NCI-H345 (cell line): ENCODE data around the gene LANCL2.
"Not testable (repeated sequence)": the region's sequence is repeated elsewhere in the genome, so short reads cannot be mapped to it uniquely, and the experiment has no call there.

Experiments used
- DNase-seq: peaks from one replicate; lab custom pipeline; 2025; lab: John Stamatoyannopoulos, UW

LANCL2 gene

DNA sequence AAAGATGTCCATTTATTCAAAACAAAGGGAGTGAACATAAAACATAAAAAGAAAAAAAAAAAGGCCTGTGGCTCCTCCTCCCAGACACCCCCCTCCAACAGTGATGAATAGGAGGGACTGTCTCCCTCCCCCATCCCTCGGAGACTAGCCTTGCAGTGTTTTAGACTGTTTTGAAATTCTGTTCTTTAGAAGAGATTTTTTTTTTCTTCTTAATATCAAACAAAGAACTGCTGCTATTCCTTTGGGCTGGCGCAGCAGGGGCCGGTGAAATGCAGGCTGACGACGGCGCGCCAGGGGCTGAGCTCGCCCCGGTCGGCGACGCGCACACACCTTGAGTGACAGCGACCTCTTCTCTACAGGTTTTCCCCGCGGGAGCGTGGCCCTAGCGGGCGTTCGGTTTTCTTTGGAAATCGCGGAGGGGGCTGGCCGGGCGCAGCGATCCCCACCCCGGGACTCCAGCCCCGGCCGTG is at the start of gene LANCL2:
Gene LANCL2, plus strand, starts transcription at position 133 of the 470 bp plus-strand sequence. CDS start 689 bp downstream, outside the sequence.
- DNase-seq: peak; percentile 73

DNA sequence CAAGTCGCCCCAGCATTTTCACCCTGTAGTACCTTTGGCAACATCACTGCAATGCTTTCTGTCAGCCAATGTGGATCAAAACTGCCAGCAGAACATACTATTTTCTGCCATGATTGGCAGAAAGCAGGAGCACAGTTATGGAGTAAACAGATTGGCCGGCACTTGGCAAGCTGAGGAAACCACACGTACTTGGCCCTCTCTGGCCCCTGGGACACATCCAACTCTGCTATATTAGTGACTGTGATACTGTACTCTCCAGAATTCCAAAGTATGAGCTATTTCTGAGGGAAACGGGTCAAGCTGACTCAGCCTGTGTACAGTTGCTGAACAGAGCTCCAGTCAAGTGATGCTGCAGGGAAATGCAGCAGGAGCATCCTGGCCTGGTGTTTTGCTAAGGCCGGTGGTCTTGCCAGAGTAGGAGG is 39.8 kb upstream of the LANCL2 start:
- DNase-seq: no peak

DNA sequence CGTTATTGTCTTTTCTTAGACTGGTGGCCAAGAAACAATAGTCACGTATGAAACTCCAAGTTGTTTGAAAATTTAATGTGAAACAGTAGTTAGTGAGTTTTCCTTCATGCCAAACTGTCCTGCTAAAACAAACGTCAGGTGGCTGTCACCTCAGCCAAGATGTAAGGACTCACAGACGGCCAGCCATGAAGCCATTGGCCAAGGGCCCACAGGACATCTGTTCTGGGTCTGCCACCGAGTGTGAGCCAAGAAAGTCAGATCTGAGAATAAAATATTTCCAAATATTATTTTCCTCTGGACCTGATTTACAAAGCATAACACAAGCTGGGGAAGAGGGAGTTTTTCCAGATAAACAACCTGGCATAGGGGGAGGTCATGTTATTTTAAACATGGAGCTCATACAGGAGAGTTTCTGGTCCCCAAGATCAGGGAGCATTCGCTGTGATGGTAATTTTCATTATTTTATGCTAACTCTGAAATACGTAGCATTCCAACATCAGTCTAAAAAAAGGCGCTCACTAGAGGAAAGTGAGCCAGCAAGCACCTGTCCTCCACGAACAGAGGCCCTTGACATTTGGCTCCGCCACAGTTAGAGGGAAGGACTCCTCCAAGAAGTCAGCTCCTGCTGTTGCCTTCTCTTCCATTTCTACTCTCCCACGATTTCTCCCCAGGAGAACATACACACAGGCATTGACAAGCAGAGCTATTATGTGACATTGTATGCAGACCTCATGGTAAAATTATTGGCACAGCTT is 38.9 kb upstream of the LANCL2 start:
- no peak for DNase-seq

- DNase-seq: no peak
Observed at GRCh38 chr7:55326945-55327626, 38.1 kb upstream of the LANCL2 start.

GRCh38 chr7:55335151-55335550 is 30.0 kb upstream of the LANCL2 start:
- DNase-seq: no peak

GRCh38 chr7:55335786-55336185 is 29.4 kb upstream of the LANCL2 start:
- no peak for DNase-seq

DNA sequence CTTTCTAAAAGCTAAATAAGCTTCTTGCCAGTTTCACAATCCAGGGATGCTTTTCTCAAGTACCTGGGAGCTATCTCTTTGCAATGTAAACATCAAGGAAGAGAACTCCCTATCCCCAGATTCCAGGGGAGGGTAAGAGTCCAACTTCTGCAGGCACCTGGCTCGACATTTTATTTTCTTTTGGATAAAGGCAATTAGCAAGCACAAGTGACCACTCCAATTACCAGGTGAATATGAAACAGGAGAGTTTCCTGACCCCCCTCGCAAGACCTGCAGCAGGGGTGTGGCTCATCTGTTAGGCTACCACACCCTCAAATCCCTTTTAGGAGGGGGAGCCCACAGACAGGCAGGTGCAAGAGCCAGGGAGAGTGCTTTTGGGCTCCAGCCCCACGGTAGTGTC is 28.6 kb upstream of the LANCL2 start:
- DNase-seq: no peak

DNA sequence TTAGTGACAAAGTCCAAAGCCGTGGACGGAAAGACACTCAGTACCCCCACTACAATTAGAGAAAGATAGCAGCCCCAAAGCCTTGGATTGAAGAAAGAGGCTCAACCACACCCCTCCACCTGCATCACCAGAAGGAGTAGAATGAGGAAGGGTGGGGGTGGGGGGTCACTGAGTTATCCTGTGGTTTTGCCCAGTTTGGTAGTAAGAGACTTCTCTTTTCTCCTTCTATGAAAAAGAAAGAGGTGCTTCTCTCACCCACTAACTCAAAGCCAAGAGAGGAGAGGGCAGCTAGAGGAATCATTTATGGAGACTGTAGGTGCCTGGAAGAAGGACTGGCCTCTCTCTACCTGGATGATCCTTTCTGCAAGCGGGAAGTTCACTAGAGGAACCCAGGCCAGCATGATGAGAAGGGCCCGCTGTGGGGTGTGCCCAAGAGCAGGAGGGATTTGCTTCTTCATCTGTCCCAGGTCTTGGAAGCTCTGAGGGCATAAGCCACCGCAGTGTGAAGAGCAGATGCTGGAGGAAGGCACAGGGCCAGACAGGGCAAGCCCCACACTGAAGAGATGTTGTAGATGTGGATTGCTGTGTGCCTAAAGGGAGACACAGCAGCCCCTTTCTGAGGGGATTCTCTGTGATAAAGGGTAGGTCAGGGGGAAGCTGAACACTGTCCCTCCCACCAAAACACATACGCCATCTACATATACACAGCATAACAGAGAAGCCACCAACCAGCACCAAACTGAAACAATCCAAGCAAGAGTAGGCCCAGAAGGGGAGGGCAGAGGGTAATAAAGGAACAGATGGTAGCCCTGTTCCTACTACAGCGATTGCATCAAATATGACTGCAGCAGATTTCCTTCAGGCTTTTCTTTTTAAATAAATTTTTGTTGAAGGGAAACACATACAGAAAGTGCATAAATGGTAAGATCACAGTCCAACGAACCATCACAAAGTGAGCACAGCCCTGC is 25.8 kb upstream of the LANCL2 start:
- DNase-seq: no peak

DNA sequence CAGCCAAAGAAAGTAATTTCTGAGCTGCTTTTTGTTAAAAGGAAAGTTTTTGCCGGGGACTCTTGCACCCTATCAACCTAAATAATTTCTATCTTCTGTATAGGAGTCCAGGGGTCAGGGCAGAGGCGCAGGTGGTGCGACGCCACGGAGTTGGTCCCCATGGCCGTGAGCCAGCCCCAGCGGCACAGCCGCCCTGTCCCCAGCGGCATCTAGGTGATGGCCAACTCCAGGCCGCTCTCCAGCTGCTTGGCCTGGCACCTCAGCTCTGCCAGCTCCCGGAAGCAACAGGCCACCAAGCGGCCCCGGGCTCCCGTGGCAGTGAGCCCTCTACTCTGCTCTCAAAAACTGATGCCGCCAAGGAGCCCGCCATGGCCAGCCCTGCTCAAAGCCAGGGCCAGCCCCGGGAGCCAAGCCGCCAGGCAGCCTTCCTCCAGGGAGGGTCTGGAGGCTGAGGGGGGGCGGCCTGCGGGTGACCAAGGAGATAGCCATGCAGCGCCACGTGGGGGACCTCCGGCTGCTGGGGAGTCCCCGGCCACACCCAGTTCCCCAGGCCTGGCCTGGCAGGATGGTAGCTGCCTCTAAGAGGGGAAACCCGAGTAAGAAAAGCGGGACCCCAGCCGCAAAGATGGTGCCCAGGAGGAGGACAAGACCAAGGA is 22.8 kb upstream of the LANCL2 start:
- DNase-seq: no peak

DNA sequence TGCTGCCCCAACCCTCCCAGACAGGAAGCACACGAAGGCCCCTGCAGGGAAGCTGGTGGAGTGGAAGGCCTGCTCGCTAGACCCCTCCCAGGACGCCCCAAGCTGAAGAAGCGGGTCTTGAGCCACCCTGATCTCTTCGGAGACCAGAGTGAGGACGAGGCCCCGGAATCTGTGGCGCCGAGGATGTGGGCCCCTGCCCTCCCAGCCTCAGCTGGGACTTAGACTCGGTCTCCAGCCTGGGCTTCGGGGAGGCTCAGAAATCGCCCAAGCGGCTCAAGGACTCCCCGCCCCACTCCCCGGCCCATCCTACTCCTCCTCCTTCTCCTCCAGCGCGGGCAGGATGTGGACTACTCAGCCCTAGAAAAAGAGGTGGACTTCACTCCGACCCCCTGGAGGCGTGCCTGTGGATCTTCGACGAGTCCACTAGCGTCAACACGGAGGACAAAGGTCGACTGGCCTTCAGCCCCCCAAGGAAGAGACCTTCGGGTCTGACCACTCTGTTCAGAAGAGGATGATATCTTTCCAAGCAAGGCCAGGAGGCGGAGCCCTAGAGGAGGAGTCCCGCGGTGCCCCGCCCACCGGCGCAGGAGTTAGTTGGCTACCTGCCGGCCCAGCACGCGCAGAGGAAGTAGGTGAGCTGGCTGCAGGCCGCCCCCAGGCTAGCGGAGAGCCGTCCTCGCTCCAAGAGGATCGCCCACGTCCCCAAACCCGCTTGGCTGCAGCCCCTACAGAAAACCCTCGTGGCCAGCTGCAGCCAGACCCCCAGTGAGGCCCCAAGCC is 21.9 kb upstream of the LANCL2 start:
- DNase-seq: no peak

DNA sequence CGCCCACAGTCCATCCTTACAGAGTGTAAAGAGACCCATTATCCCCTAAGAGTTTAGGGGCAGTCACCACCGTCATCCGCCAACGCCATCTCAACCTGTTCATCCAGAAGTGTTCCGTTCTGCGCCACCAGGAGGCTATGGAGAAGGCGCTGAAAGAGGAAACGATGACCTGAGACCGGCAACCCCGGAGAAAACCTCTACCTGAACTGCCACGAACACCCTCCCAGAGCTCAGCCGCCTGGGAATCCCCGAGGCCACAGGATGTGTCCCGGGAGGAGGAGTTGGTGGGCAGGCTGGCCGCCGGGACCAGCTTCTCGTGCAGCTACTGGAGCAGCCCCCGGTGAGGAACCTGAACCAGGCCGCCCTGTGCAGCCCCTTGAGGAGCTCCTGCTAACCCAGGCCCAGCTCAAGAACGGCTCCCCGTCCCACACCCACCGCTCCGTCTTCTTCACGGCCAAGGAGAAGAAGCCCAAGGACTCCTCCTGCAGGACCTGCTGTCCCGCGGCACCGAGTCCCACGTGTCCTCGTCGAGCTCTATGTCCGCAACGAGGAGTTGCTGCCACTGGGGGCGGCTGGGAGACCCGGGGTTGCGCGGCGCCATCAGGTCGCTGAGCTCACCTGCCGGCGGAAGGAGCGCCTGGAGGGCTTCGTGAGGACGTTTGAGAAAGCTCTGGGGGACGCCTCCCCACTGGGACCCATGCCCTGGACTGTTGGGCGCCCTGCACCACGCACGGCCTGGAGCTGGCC is 21.1 kb upstream of the LANCL2 start:
- no peak for DNase-seq

- no peak for DNase-seq
Observed at GRCh38 chr7:55344840-55345239, 20.3 kb upstream of the LANCL2 start.

DNA sequence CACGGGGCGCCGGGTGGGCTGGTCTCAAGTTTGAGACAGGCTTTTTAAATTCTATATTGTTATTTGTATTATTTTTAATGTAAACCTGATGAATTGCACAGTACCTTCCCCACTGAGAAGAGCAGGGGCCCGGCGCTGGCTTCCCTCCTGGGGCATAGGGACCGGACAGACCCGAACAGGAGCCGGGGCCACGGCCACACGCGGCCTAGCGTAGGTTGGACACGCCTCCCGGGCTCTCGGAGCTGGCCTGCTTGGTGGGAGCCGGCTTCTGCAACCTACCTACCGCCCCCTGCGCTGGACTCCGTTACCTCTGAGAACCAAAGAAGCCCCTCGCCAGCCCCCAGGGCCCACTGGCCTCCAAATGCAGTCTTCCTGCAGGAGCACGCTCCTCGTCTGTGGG is 19.8 kb upstream of the LANCL2 start:
- no peak for DNase-seq

DNA sequence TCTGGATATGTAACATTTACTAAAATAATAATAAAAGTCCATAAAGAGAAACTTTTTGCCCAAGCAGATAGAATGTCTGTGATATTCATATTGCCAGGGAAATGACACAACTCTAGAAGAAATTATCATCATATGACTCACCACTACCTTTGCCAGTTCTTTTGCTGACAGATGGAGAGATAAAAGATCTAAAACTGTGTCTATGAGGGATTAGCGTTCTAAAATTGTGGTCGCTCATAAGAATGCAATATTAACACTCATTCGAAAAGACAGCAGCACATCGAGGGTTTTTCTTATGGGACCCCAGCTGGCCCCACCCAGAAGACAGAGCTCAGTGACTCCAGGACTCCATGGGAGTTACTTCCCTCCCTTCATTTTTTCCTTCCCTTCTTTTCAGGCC is 16.6 kb upstream of the LANCL2 start:
- no peak for DNase-seq

GRCh38 chr7:55349121-55349520 is 16.0 kb upstream of the LANCL2 start:
- DNase-seq: no peak

DNA sequence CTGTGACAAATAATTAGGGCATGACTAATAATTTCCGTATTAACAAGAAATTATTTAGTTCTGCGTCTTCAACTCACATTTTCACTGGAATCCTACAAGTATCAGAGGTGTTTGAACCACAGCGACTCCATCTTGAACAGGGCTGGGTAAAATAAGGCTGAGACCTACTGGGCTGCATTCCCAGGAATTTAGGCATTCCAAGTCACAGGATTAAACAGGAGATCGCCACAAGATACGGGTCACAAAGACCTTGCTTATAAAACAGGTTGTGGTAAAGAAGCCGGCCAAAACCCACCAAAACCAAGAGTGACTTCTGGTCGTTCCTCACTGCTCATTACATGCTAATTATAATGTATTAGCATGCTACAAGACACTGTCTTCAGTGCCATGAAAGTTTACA is 14.9 kb upstream of the LANCL2 start:
- no peak for DNase-seq

DNA sequence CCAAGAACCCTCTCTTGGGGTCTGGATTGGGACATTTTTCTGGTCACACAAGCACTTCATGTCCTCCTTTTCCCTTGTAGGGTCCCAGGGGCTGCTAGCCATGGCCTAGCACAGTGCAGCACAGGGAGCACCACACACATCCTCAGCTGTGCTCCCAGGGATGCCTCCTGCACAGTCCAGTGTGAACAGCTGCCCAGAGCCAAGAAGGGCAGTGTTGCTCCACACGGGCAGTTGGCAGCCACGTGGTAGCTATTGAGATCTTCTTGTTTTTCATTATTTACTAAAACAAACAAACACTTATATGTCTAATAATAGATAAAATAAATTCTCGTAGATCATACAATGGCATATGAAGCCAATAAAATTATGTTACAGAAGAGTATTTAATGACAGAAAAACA is 13.9 kb upstream of the LANCL2 start:
- DNase-seq: no peak

GRCh38 chr7:55352947-55353273 is 12.2 kb upstream of the LANCL2 start:
- DNase-seq: not testable (repeated sequence)

DNA sequence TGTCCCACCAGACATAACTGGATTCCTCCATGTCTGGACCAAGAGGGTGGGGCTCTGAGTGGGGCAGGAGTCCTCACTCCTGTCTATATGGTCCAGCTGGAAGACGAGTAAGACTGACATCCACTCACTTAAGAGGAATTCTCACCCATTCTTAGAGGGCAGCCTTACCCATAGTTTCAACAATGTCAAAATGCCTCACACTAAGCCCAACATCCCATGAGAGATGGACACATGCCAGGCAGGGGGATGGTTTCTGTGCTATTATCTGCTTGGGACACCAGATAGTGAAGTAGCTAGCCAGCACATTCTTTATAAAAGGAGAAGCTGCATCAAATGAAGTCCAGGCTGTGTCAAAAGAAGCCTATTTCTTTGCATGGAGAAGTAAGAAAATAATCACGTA is 4.7 kb upstream of the LANCL2 start:
- no peak for DNase-seq

- no peak for DNase-seq
Observed at GRCh38 chr7:55361560-55361959, 3.6 kb upstream of the LANCL2 start.
